Effector CD4-positive, alpha-beta T cell (primary cell): ENCODE data around the gene CPM.
"Not testable (repeated sequence)": the region's sequence is repeated elsewhere in the genome, so short reads cannot be mapped to it uniquely, and the experiment has no call there.

Experiments used
- DNase-seq: peaks from one replicate; pipeline ENCODE4 v3.0.0-alpha.2; 2020

CPM gene

GRCh38 chr12:68823696-68824095 is 109.3 kb downstream of the CPM start:
- DNase-seq = no peak

- no peak for DNase-seq
Measured at GRCh38 chr12:68821357-68822188, 111.4 kb downstream of the CPM start.

GRCh38 chr12:68819481-68819880 is 113.5 kb downstream of the CPM start:
- DNase-seq = not testable (repeated sequence)

GRCh38 chr12:68815928-68816800 is 116.8 kb downstream of the CPM start:
- DNase-seq = no peak

- DNase-seq = no peak
Measured at GRCh38 chr12:68815232-68815927, 117.6 kb downstream of the CPM start.

GRCh38 chr12:68814490-68815231 is 118.3 kb downstream of the CPM start:
- DNase-seq = no peak

GRCh38 chr12:68813242-68813593 is 119.8 kb downstream of the CPM start:
- DNase-seq = no peak

- DNase-seq = no peak
Measured at GRCh38 chr12:68812553-68813241, 120.3 kb downstream of the CPM start.

GRCh38 chr12:68811573-68811972 is 121.4 kb downstream of the CPM start:
- DNase-seq = not testable (repeated sequence)

GRCh38 chr12:68810027-68810389 is 123.0 kb downstream of the CPM start:
- not testable (repeated sequence) for DNase-seq

GRCh38 chr12:68809190-68810026 is 123.6 kb downstream of the CPM start:
- no peak for DNase-seq

GRCh38 chr12:68808388-68809189 is 124.4 kb downstream of the CPM start:
- DNase-seq = peak; percentile 28

- DNase-seq = peak; percentile 97
Measured at GRCh38 chr12:68807576-68808387, 125.2 kb downstream of the CPM start, which contains the start of gene MDM2. MDM2 (plus strand) TSS chr12:68808177; CDS start chr12:68808478, 301 bp downstream.

- not testable (repeated sequence) for DNase-seq
Measured at GRCh38 chr12:68807274-68807575, 125.7 kb downstream of the CPM start.

GRCh38 chr12:68806488-68807237 is 126.3 kb downstream of the CPM start:
- no peak for DNase-seq

GRCh38 chr12:68805592-68806120 is 127.3 kb downstream of the CPM start:
- DNase-seq = no peak

GRCh38 chr12:68804657-68805591 is 128.0 kb downstream of the CPM start:
- no peak for DNase-seq
